Esophagus muscularis mucosa (tissue), 4 donors: Measurements from ENCODE around the gene ADIPOR1.

Experiments
- EP300 ChIP-seq: sonication (generic); formaldehyde crosslinking; IDR thresholded peaks from one replicate; pipeline ENCODE4 v1.6.1; 2017; ENCODE audit warnings: antibody characterized with exemption
- POLR2A ChIP-seq: fragments of 450-650 bp; IDR thresholded peaks from one replicate; pipeline ENCODE4 v1.6.1; 2017; ENCODE audit warnings: antibody characterized with exemption, moderate library complexity, mild to moderate bottlenecking, low read depth
- POLR2AphosphoS5 ChIP-seq, 2 donors: sonication (generic); formaldehyde crosslinking; IDR thresholded peaks; one replicate each; pipeline ENCODE4 v1.6.1; 2017; ENCODE audit warnings: antibody characterized with exemption in 2 of 2
- TF ChIP-seq, protein P1 (sequence below), 3 experiments: fragments of 200-600 bp in 2 of 3; fragments of 450-650 bp in 1 of 3; sonication (generic) in 2 of 3; IDR thresholded peaks; one replicate each; pipeline ENCODE4 v1.5.1; 2017 to 2019; ENCODE audit warnings: antibody characterized with exemption in 3 of 3, mild to moderate bottlenecking in 2 of 3, moderate library complexity in 1 of 3

DNA sequence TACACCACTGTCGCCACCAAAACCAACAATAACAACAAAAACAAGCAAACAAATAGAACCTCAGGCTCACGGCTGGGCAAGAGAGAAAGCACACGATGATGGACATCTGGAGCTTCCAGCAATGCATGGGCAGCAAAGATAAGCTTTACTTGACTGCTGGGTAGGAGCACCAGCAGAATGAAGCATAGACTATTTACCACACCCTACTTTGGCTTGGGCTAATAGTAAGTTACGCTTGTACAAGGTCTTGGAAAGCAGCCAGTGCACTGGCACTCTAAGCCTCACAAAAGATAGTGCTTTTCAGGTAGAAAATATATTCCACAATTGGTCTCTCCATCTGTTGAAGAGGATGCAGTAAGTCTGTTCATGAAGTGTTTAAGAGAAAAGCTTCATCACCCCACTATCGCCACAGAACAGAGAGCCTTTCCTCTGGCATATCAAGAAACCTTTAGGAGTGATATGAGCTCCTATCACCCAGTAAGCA is 13.6 kb downstream of the ADIPOR1 start:
- TF ChIP-seq POLR2A (no peak), EP300 (no peak), POLR2AphosphoS5 (IDR thresholded peaks at IDR 0.05) (no peak)
- TF ChIP-seq, protein P1, sequence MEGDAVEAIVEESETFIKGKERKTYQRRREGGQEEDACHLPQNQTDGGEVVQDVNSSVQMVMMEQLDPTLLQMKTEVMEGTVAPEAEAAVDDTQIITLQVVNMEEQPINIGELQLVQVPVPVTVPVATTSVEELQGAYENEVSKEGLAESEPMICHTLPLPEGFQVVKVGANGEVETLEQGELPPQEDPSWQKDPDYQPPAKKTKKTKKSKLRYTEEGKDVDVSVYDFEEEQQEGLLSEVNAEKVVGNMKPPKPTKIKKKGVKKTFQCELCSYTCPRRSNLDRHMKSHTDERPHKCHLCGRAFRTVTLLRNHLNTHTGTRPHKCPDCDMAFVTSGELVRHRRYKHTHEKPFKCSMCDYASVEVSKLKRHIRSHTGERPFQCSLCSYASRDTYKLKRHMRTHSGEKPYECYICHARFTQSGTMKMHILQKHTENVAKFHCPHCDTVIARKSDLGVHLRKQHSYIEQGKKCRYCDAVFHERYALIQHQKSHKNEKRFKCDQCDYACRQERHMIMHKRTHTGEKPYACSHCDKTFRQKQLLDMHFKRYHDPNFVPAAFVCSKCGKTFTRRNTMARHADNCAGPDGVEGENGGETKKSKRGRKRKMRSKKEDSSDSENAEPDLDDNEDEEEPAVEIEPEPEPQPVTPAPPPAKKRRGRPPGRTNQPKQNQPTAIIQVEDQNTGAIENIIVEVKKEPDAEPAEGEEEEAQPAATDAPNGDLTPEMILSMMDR (IDR thresholded peaks at IDR 0.05), result no peak
